ENCODE results near the gene CNPY1. TPM values are rescaled to one million over a fixed set of nuclear protein-coding genes. Genes with fewer than 3 reads are reported as not detected.

The CNPY1 gene
- total RNA-seq, 1 donor from 2014 or later, result not detected

GRCh38 chr7:155574556-155575290 is 28.4 kb upstream of the CNPY1 start:
- peaks cover 2% of the 10 kb centered on the region for H3K27me3 Mint-ChIP-seq (ENCODE audit: unreplicated experiment)
- H3K4me3 Mint-ChIP-seq (ENCODE audit: unreplicated experiment), result no peak overlapping the region
- no peak for TF ChIP-seq CTCF (IDR thresholded peaks at IDR 0.05; ENCODE audit: unreplicated experiment)
- no peaks in the 10 kb centered on the region for H3K9me3 Mint-ChIP-seq (ENCODE audit: unreplicated experiment)
- no peaks in the 10 kb centered on the region for H3K36me3 Mint-ChIP-seq (ENCODE audit: low read depth, unreplicated experiment)
- DNase-seq (ENCODE audit: low spot score), result no peak
- no peak overlapping the region for H3K27ac Mint-ChIP-seq (ENCODE audit: unreplicated experiment)
- no peaks in the 10 kb centered on the region for H3K4me1 Mint-ChIP-seq (ENCODE audit: unreplicated experiment)

GRCh38 chr7:155571581-155572345 is 25.4 kb upstream of the CNPY1 start:
- H3K4me1 Mint-ChIP-seq (ENCODE audit: unreplicated experiment), result peaks cover 7% of the 10 kb centered on the region
- H3K36me3 Mint-ChIP-seq (ENCODE audit: low read depth, unreplicated experiment), result no peaks in the 10 kb centered on the region
- TF ChIP-seq CTCF (IDR thresholded peaks at IDR 0.05; ENCODE audit: unreplicated experiment), result no peak
- peaks cover 2% of the 10 kb centered on the region for H3K27me3 Mint-ChIP-seq (ENCODE audit: unreplicated experiment)
- DNase-seq (ENCODE audit: low spot score), result no peak
- H3K4me3 Mint-ChIP-seq (ENCODE audit: unreplicated experiment), result no peak overlapping the region
- no peak overlapping the region for H3K27ac Mint-ChIP-seq (ENCODE audit: unreplicated experiment)
- no peaks in the 10 kb centered on the region for H3K9me3 Mint-ChIP-seq (ENCODE audit: unreplicated experiment)

GRCh38 chr7:155570991-155571390 is 24.6 kb upstream of the CNPY1 start:
- TF ChIP-seq CTCF (IDR thresholded peaks at IDR 0.05; ENCODE audit: unreplicated experiment), result no peak
- DNase-seq (ENCODE audit: low spot score), result no peak
- Mint-ChIP-seq H3K4me3 (ENCODE audit: unreplicated experiment) (no peak overlapping the region), H3K4me1 (ENCODE audit: unreplicated experiment) (peaks cover 7% of the 10 kb centered on the region), H3K27me3 (ENCODE audit: unreplicated experiment) (peaks cover 2% of the 10 kb centered on the region), H3K27ac (ENCODE audit: unreplicated experiment) (no peak overlapping the region), H3K9me3 (ENCODE audit: unreplicated experiment) (no peaks in the 10 kb centered on the region), H3K36me3 (ENCODE audit: low read depth, unreplicated experiment) (no peaks in the 10 kb centered on the region)

GRCh38 chr7:155570171-155570958 is 24.0 kb upstream of the CNPY1 start:
- no peak for TF ChIP-seq CTCF (IDR thresholded peaks at IDR 0.05; ENCODE audit: unreplicated experiment)
- H3K27me3 Mint-ChIP-seq (ENCODE audit: unreplicated experiment), result peaks cover 2% of the 10 kb centered on the region
- H3K27ac Mint-ChIP-seq (ENCODE audit: unreplicated experiment), result no peak overlapping the region

More at GRCh38 chr7:155570171-155570958, 24.0 kb upstream of the CNPY1 start:
- Mint-ChIP-seq H3K4me1 (ENCODE audit: unreplicated experiment) (peaks cover 7% of the 10 kb centered on the region), H3K4me3 (ENCODE audit: unreplicated experiment) (no peak overlapping the region), H3K9me3 (ENCODE audit: unreplicated experiment) (no peaks in the 10 kb centered on the region), H3K36me3 (ENCODE audit: low read depth, unreplicated experiment) (no peaks in the 10 kb centered on the region)
- DNase-seq (ENCODE audit: low spot score), result no peak
